Transverse colon (tissue), 4 donors: Measurements from ENCODE around the gene AGPAT3. TPM values are rescaled to one million over a fixed set of nuclear protein-coding genes. Genes with fewer than 3 reads are reported as not detected.
"Not testable (repeated sequence)": the region's sequence is repeated elsewhere in the genome, so short reads cannot be mapped to it uniquely, and the experiment has no call there.

Experiments
- DNase-seq: peaks from one replicate; pipeline ENCODE4 v3.0.0-alpha.2; 2019
- H3K27ac ChIP-seq, 4 donors: fragments of 200-600 bp; sonication (generic); 2 replicates each; pipeline ENCODE4 v1.5.1; 2016 to 2018; ENCODE audit warnings: inconsistent platforms in 4 of 4
- H3K27me3 ChIP-seq: fragments of 200-600 bp; sonication (generic); 2 replicates; pipeline ENCODE4 v1.5.1; 2017; ENCODE audit warnings: inconsistent platforms
- H3K36me3 ChIP-seq, 4 donors: fragments of 200-600 bp; sonication (generic); 2 replicates each; pipeline ENCODE4 v1.5.1; 2017 to 2019; ENCODE audit warnings: inconsistent platforms in 4 of 4
- H3K4me1 ChIP-seq, 4 donors: fragments of 200-600 bp; sonication (generic); 2 replicates each; pipeline ENCODE4 v1.5.1; 2017 to 2020; ENCODE audit warnings: inconsistent platforms in 4 of 4
- H3K4me3 ChIP-seq, 4 donors: fragments of 200-600 bp; sonication (generic); 1 replicate in 1 of 4; 2 replicates in 3 of 4; pipeline versions ENCODE4 v1.5.1 to v1.6.1; 2017 to 2019; ENCODE audit warnings: inconsistent platforms in 4 of 4
- H3K9me3 ChIP-seq, 2 donors: fragments of 200-600 bp; sonication (generic); 2 replicates each; pipeline ENCODE4 v1.5.1; 2017 to 2019; ENCODE audit warnings: inconsistent platforms in 2 of 2
- EP300 ChIP-seq: sonication (generic); formaldehyde crosslinking; IDR thresholded peaks from one replicate; pipeline ENCODE4 v1.6.1; 2017; ENCODE audit warnings: antibody characterized with exemption, low read depth
- POLR2A ChIP-seq: fragments of 450-650 bp; IDR thresholded peaks from one replicate; pipeline ENCODE4 v1.6.1; 2016; ENCODE audit warnings: antibody characterized with exemption, mild to moderate bottlenecking, moderate library complexity
- POLR2AphosphoS5 ChIP-seq, 3 donors: sonication (generic); formaldehyde crosslinking; IDR thresholded peaks; one replicate each; pipeline ENCODE4 v1.6.1; 2016; ENCODE audit warnings: antibody characterized with exemption in 3 of 3
- WGBS, 2 donors: methylation state at CpG; one replicate each; pipeline ENCODE4 v1.1.5; 2018; ENCODE audit warnings: low coverage in 1 of 2; 5-methylcytosine and 5-hydroxymethylcytosine counted together
- in situ Hi-C, 4 donors: fragments of 200-750 bp; cut with MboI; loops; one replicate each; pipeline versions ENCODE4 v1.15.0 to v1.15.1; 2017; ENCODE audit warnings: low sequenced_read_pairs in 3 of 4, low pct_ligation_motif_present in 1 of 4, low pct_unique_long_range_greater_than_20kb in 1 of 4
- intact Hi-C: fragments of 100-400 bp; cut with DNase I; formaldehyde crosslinking; loops from one replicate; pipeline ENCODE4 v1.15.1; 2023; ENCODE audit warnings: low total_unique reads
- total RNA-seq, 4 donors: library from RNA; depleted of rRNA; stranded (reverse); fragments of >200 nt; gene quantifications; one replicate each; pipeline ENCODE4 v1.1.0, GENCODE V29; 2016
- TF ChIP-seq, protein P1 (sequence below), 5 experiments: fragments of 200-600 bp in 3 of 5; fragments of 450-650 bp in 2 of 5; sonication (generic) in 3 of 5; IDR thresholded peaks; 1 replicate in 2 of 5; 2 replicates in 3 of 5; pipeline ENCODE4 v1.5.1; 2016 to 2017; ENCODE audit warnings: antibody characterized with exemption in 5 of 5, inconsistent platforms in 3 of 5, mild to moderate bottlenecking in 2 of 5, moderate library complexity in 1 of 5

AGPAT3 gene
- total RNA-seq, 4 donors from 2014 or later = 59.9 to 116 (median 85.3) TPM

DNA sequence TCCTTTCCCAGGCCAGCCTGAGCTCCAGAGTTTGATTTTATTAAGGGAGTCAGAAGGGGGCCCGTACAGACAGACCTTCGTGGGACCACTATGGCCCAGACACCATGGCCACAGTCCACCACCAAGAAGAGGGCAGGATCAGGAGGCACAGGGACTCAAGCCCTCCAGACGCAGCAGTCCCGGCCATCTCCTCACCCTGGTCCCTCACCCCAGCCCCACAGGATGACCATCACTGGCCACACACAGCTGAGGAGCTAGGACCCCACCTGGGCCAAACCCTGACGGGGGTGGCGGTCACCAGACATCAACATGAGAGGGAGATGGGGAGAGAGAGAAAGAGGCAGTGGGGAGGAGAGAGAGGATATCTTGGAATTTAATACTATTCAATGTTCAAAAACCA, 29.2 kb upstream of the AGPAT3 start:
- Histone ChIP-seq H3K27ac (no peak overlapping the region), H3K27me3 (peaks cover 30% of the 10 kb centered on the region), H3K4me1 (no peaks in the 10 kb centered on the region), H3K4me3 (no peak overlapping the region), H3K9me3 (no peaks in the 10 kb centered on the region), H3K36me3 (no peaks in the 10 kb centered on the region)
- in situ Hi-C loops (loop anchor here in 1 of 4 donors (25.0 kb wide), 1 partner anchor 101 kb away; no protein-coding TSS in a partner anchor), intact Hi-C loops (no loop called here)
- WGBS, 2 donors = 86 to 100% methylated on average over 3 to 6 of the region's 6 CpGs
- no peak for DNase-seq
- TF ChIP-seq EP300 (no peak), POLR2AphosphoS5 (IDR thresholded peaks at IDR 0.05) (no peak), POLR2A (no peak)
- TF ChIP-seq, protein P1, sequence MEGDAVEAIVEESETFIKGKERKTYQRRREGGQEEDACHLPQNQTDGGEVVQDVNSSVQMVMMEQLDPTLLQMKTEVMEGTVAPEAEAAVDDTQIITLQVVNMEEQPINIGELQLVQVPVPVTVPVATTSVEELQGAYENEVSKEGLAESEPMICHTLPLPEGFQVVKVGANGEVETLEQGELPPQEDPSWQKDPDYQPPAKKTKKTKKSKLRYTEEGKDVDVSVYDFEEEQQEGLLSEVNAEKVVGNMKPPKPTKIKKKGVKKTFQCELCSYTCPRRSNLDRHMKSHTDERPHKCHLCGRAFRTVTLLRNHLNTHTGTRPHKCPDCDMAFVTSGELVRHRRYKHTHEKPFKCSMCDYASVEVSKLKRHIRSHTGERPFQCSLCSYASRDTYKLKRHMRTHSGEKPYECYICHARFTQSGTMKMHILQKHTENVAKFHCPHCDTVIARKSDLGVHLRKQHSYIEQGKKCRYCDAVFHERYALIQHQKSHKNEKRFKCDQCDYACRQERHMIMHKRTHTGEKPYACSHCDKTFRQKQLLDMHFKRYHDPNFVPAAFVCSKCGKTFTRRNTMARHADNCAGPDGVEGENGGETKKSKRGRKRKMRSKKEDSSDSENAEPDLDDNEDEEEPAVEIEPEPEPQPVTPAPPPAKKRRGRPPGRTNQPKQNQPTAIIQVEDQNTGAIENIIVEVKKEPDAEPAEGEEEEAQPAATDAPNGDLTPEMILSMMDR (IDR thresholded peaks at IDR 0.05) = no peak

DNA sequence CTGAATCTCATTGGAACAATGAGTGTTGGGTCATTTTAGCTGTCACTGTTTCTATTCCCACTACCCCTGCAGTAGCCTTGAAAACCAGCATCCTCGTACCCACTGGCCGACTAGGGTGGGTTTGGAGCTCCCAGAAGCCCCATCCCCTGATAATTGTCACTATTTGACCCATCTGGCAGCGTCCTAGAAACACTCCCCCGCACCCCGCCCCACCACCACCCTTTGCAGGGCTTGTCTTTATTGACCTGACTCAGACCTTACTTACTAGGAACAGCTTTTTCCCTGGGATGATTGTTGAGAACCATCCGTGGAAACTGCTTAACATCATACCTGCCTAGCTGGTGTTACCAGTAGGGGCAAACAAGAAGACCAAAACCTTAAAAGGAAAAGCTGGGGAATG, 28.4 kb upstream of the AGPAT3 start:
- 72% methylated on average over 6 of the region's 6 CpGs; no CpG with 5 or more reads in 1 of the 2 donors for WGBS, 2 donors
- Histone ChIP-seq H3K4me1 (no peaks in the 10 kb centered on the region), H3K9me3 (no peaks in the 10 kb centered on the region), H3K27me3 (peaks cover 24% of the 10 kb centered on the region), H3K27ac (no peak overlapping the region), H3K4me3 (no peak overlapping the region), H3K36me3 (no peaks in the 10 kb centered on the region)
- no peak for DNase-seq
- intact Hi-C loops = no loop called here
- TF ChIP-seq POLR2AphosphoS5 (IDR thresholded peaks at IDR 0.05) (no peak), EP300 (no peak), POLR2A (no peak)
- TF ChIP-seq, protein P1 (IDR thresholded peaks at IDR 0.05) = no peak
- in situ Hi-C loops = loop anchor here in 1 of 4 donors (25.0 kb wide), 1 partner anchor 101 kb away; no protein-coding TSS in a partner anchor

DNA sequence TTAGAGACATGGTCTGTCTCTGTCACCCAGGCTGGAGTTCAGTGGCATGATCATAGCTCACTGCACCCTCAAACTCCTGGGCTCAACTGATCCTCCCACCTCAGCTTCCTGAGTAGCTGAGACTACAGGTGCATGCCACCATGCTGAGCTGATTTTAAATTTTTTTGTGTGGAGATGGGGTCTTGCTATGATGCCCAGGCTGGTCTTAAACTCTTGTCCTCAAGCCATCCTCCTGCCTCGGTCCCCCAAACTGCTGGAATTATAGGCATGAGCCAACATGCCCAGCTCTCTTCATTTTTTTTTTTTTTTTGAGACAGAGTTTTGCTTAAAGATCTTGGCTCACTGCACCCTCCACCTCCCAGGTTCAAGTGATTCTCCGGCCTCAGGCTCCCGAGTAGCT, 24.8 kb upstream of the AGPAT3 start:
- in situ Hi-C loops = loop anchor here in 1 of 4 donors (25.0 kb wide), 1 partner anchor 97 kb away; no protein-coding TSS in a partner anchor
- Histone ChIP-seq H3K27me3 (peaks cover 19% of the 10 kb centered on the region), H3K9me3 (no peaks in the 10 kb centered on the region), H3K36me3 (no peaks in the 10 kb centered on the region), H3K4me3 (no peak overlapping the region), H3K4me1 (peaks cover 0 to 4% (median 0%) of the 10 kb centered on the region in 4 donors), H3K27ac (no peak overlapping the region)
- no peak for TF ChIP-seq POLR2AphosphoS5 (IDR thresholded peaks at IDR 0.05)
- TF ChIP-seq, protein P1 (IDR thresholded peaks at IDR 0.05) = no peak
- TF ChIP-seq EP300 = no peak
- no peak for TF ChIP-seq POLR2A
- WGBS, 2 donors = 94 to 100% methylated on average over 1 to 3 of the region's 3 CpGs
- DNase-seq = no peak
- intact Hi-C loops = no loop called here

DNA sequence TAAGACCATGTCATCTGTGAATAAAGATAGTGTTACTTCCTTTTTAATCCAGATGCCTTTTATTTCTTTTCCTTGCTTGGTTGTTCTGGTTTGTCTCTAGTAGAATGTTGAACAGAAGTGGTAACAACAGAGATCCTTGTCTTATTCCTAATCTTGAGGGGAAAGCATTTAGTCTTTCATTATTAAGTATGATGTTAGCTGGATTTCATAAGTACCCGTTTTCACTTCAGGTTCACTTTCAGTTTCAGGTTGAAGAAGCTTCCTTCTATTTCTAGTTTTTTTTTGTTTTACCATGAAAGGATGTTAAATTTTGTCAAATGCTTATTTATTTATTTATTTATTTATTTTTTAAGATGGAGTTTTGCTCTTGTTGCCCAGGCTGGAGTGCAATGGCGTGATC, 22.3 kb upstream of the AGPAT3 start:
- Histone ChIP-seq H3K9me3 (no peaks in the 10 kb centered on the region), H3K27ac (no peak overlapping the region), H3K36me3 (no peaks in the 10 kb centered on the region), H3K27me3 (peaks cover 5% of the 10 kb centered on the region), H3K4me1 (peaks cover 0 to 4% (median 0%) of the 10 kb centered on the region in 4 donors), H3K4me3 (no peak overlapping the region)
- DNase-seq = no peak
- WGBS, 2 donors = 40 to 51% methylated on average over 2 of the region's 2 CpGs
- in situ Hi-C loops = loop anchor here in 1 of 4 donors (25.0 kb wide), 1 partner anchor 95 kb away; no protein-coding TSS in a partner anchor
- intact Hi-C loops = no loop called here
- TF ChIP-seq POLR2A = no peak
- TF ChIP-seq POLR2AphosphoS5 (IDR thresholded peaks at IDR 0.05) = no peak
- TF ChIP-seq, protein P1 (IDR thresholded peaks at IDR 0.05) = no peak
- no peak for TF ChIP-seq EP300

DNA sequence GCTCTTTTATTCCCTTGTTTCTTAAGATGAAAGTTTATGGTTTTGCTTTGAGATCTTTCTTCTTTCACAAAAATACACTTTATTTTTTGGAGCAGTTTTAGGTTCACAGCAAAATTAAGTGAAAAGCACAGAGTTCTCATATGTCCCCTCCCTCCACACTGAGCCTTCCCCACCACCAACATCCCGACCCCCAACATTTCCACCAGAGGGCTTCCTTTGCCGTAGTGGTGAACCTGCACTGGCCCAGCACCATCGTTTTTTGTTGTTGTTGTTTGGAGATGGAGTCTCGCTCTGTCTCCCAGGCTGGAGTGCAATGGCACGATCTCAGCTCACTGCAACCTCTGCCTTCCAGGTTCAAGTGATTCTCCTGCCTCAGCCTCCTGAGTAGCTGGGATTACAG, 20.1 kb upstream of the AGPAT3 start:
- intact Hi-C loops = not testable (repeated sequence)

More for the DNA sequence above, 20.1 kb upstream of the AGPAT3 start:
- H3K27ac ChIP-seq, H3K27me3 ChIP-seq, H3K4me1 ChIP-seq, DNase-seq, H3K4me3 ChIP-seq, H3K9me3 ChIP-seq, H3K36me3 ChIP-seq: not testable (repeated sequence)
- in situ Hi-C loops = loop anchor here in 1 of 4 donors (25.0 kb wide), 1 partner anchor 92 kb away; no protein-coding TSS in a partner anchor
- 78 to 82% methylated on average over 5 of the region's 5 CpGs for WGBS, 2 donors
